Measurements from ENCODE around the gene VIM. TPM values are rescaled to one million over a fixed set of nuclear protein-coding genes. Genes with fewer than 3 reads are reported as not detected.

VIM gene
- polyA plus RNA-seq, 1 donor (not counting 4 experiments of a cell fraction or from before 2014, with no cell fraction given) = 495 TPM

DNA sequence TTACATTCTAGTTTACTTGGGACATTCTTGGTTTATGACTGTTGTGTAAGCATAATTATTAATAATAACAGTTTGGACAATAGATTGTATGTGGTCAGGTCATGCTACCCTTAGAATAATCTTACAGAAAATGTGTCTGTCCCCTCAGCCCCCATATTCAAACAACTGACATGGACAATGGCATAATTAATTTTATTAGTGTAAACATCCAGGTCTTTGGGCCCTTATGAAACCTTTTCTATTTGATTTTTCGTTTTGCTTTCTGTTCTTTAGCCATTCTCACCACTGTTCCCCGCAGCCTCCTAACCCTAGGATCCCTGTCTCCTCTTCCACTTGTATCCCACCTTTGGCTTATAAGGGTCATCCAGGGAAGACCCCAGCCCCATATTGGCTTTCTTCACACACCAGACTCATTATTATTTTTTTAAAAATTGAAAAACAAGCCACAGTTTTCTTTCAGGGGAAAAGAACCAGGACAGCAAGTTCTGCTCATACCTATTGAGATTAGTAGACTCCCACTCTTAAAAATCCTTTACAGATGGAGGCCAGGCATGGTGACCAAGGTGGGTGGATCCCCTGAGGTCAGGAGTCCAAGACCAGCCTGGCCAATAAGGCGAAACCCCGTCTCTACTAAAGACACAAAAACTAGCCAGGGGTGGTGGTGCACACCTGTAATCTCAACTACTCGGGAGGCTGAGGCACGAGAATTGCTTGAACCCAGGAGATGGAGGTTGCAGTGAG is 11.5 kb downstream of the VIM start:
- no peaks in the 10 kb centered on the region for H3K27me3 ChIP-seq (ENCODE audit: control insufficient read depth, extremely low read depth, insufficient read depth, low read length)
- peaks cover 2% of the 10 kb centered on the region for H4K20me1 ChIP-seq (ENCODE audit: control insufficient read depth, extremely low read depth, insufficient read depth, low read length)
- H3K9me3 ChIP-seq (ENCODE audit: control insufficient read depth, low read depth, low read length) = no peaks in the 10 kb centered on the region
- TF ChIP-seq CTCF (optimal IDR thresholded peaks at IDR 0.05 in 1 of 3, IDR thresholded peaks at IDR 0.05 in 1 of 3, conservative IDR thresholded peaks at IDR 0.05 in 1 of 3; ENCODE audit: extremely low read depth in 1 of 3, insufficient read depth in 2 of 3, low read length in 3 of 3) (no peak), EZH2 (IDR thresholded peaks at IDR 0.05; ENCODE audit: low read length) (no peak)
- H3K9ac ChIP-seq (ENCODE audit: control insufficient read depth, extremely low read depth, insufficient read depth, low read length) = no peak overlapping the region
- no peaks in the 10 kb centered on the region for H3K9me1 ChIP-seq (ENCODE audit: control insufficient read depth, extremely low read depth, insufficient read depth, low read length)
- dilution Hi-C loops (cut with MboI; ENCODE audit: extremely low pct_ligation_motif_present, low sequenced_read_pairs) = no loop called here
- H2AFZ ChIP-seq (ENCODE audit: control insufficient read depth, low read length) = no peak overlapping the region
- H3K4me2 ChIP-seq (ENCODE audit: control insufficient read depth, extremely low read depth, insufficient read depth, low read depth, low read length) = no peak overlapping the region
- no peak overlapping the region for H3K4me3 ChIP-seq (ENCODE audit: control insufficient read depth in 2 of 3, extremely low read depth in 1 of 3, insufficient read depth in 2 of 3, low read depth in 1 of 3, low read length in 3 of 3)
- H3K27ac ChIP-seq (ENCODE audit: control insufficient read depth, insufficient read depth, low read length) = no peak overlapping the region
- FAIRE-seq = no peak
- H3K79me2 ChIP-seq (ENCODE audit: control insufficient read depth, insufficient read depth, low read length) = no peaks in the 10 kb centered on the region
- no peaks in the 10 kb centered on the region for H3K4me1 ChIP-seq (ENCODE audit: control insufficient read depth, extremely low read depth, insufficient read depth, low read length)
- peaks cover 6% of the 10 kb centered on the region in 2 experiments for H3K36me3 ChIP-seq (ENCODE audit: control insufficient read depth in 2 of 2, extremely low read depth in 1 of 2, insufficient read depth in 2 of 2, low read length in 2 of 2)
- no peak for DNase-seq (ENCODE audit: low read depth, low spot score)

- Histone ChIP-seq H3K79me2 (ENCODE audit: control insufficient read depth, insufficient read depth, low read length) (no peaks in the 10 kb centered on the region), H3K27ac (ENCODE audit: control insufficient read depth, insufficient read depth, low read length) (no peak overlapping the region)
Observed at GRCh38 chr10:17240096-17240495, 12.1 kb downstream of the VIM start.

More at GRCh38 chr10:17240096-17240495, 12.1 kb downstream of the VIM start:
- Histone ChIP-seq H3K4me1 (ENCODE audit: control insufficient read depth, extremely low read depth, insufficient read depth, low read length) (no peaks in the 10 kb centered on the region), H3K9ac (ENCODE audit: control insufficient read depth, extremely low read depth, insufficient read depth, low read length) (no peak overlapping the region), H3K27me3 (ENCODE audit: control insufficient read depth, extremely low read depth, insufficient read depth, low read length) (no peaks in the 10 kb centered on the region), H4K20me1 (ENCODE audit: control insufficient read depth, extremely low read depth, insufficient read depth, low read length) (no peaks in the 10 kb centered on the region), H3K9me3 (ENCODE audit: control insufficient read depth, low read depth, low read length) (no peaks in the 10 kb centered on the region), H3K36me3 (ENCODE audit: control insufficient read depth in 2 of 2, extremely low read depth in 1 of 2, insufficient read depth in 2 of 2, low read length in 2 of 2) (peaks cover 4% of the 10 kb centered on the region in 2 experiments), H3K4me2 (ENCODE audit: control insufficient read depth, extremely low read depth, insufficient read depth, low read depth, low read length) (no peak overlapping the region), H2AFZ (ENCODE audit: control insufficient read depth, low read length) (no peak overlapping the region), H3K9me1 (ENCODE audit: control insufficient read depth, extremely low read depth, insufficient read depth, low read length) (no peaks in the 10 kb centered on the region), H3K4me3 (ENCODE audit: control insufficient read depth in 2 of 3, extremely low read depth in 1 of 3, insufficient read depth in 2 of 3, low read depth in 1 of 3, low read length in 3 of 3) (no peak overlapping the region)
- dilution Hi-C loops (cut with MboI; ENCODE audit: extremely low pct_ligation_motif_present, low sequenced_read_pairs) = no loop called here
- no peak for DNase-seq (ENCODE audit: low read depth, low spot score)
- no peak for FAIRE-seq
- TF ChIP-seq CTCF (optimal IDR thresholded peaks at IDR 0.05 in 1 of 3, IDR thresholded peaks at IDR 0.05 in 1 of 3, conservative IDR thresholded peaks at IDR 0.05 in 1 of 3; ENCODE audit: extremely low read depth in 1 of 3, insufficient read depth in 2 of 3, low read length in 3 of 3) = no peak
- no peak for TF ChIP-seq EZH2 (IDR thresholded peaks at IDR 0.05; ENCODE audit: low read length)

Measured in keratinocyte (primary cell).